ENCODE data around the gene ZEB2.

GRCh38 chr2:144475569-144476275 is 44.2 kb downstream of the ZEB2 start:
- no peak for TF ChIP-seq CTCF (conservative IDR thresholded peaks at IDR 0.05; ENCODE audit: low read length)
- no peak for TF ChIP-seq EZH2phosphoT487 (IDR thresholded peaks at IDR 0.05; ENCODE audit: borderline replicate concordance, low read depth, low read length)

All from OCI-LY7 (cell line).